Measurements from ENCODE around the gene NBEA.

- no peak for TF ChIP-seq CTCF (IDR thresholded peaks at IDR 0.05)
- no peak for TF ChIP-seq POLR2A (IDR thresholded peaks at IDR 0.05)
Observed at GRCh38 chr13:35379663-35380062, 437.6 kb downstream of the NBEA start.

All from thyroid gland (tissue), 4 donors.